ENCODE measurements around the gene RBMS1.

The RBMS1 gene

GRCh38 chr2:160469164-160469563 is 24.4 kb downstream of the RBMS1 start:
- no peak for DNase-seq (ENCODE audit: low spot score)
- in situ Hi-C loops (cut with MboI; ENCODE audit: low pct_unique_long_range_greater_than_20kb, low sequenced_read_pairs, unreplicated experiment): no loop called here
- no peak for TF ChIP-seq CTCF (IDR thresholded peaks at IDR 0.05; ENCODE audit: extremely low read depth, insufficient read depth, missing control alignments)

- in situ Hi-C loops (cut with MboI; ENCODE audit: low pct_unique_long_range_greater_than_20kb, low sequenced_read_pairs, unreplicated experiment): no loop called here
- TF ChIP-seq CTCF (IDR thresholded peaks at IDR 0.05; ENCODE audit: extremely low read depth, insufficient read depth, missing control alignments): no peak
- no peak for DNase-seq (ENCODE audit: low spot score)
Observed at GRCh38 chr2:160467086-160467485, 26.5 kb downstream of the RBMS1 start.

GRCh38 chr2:160465406-160465805 is 28.2 kb downstream of the RBMS1 start:
- no peak for DNase-seq (ENCODE audit: low spot score)
- TF ChIP-seq CTCF (IDR thresholded peaks at IDR 0.05; ENCODE audit: extremely low read depth, insufficient read depth, missing control alignments): no peak
- in situ Hi-C loops (cut with MboI; ENCODE audit: low pct_unique_long_range_greater_than_20kb, low sequenced_read_pairs, unreplicated experiment): no loop called here

- TF ChIP-seq CTCF (IDR thresholded peaks at IDR 0.05; ENCODE audit: extremely low read depth, insufficient read depth, missing control alignments): no peak
- no peak for DNase-seq (ENCODE audit: low spot score)
- in situ Hi-C loops (cut with MboI; ENCODE audit: low pct_unique_long_range_greater_than_20kb, low sequenced_read_pairs, unreplicated experiment): no loop called here
Observed at GRCh38 chr2:160465002-160465401, 28.6 kb downstream of the RBMS1 start.

- TF ChIP-seq CTCF (IDR thresholded peaks at IDR 0.05; ENCODE audit: extremely low read depth, insufficient read depth, missing control alignments): no peak
- in situ Hi-C loops (cut with MboI; ENCODE audit: low pct_unique_long_range_greater_than_20kb, low sequenced_read_pairs, unreplicated experiment): no loop called here
- no peak for DNase-seq (ENCODE audit: low spot score)
Observed at GRCh38 chr2:160464017-160464416, 29.6 kb downstream of the RBMS1 start.

- no peak for TF ChIP-seq CTCF (IDR thresholded peaks at IDR 0.05; ENCODE audit: extremely low read depth, insufficient read depth, missing control alignments)
- no peak for DNase-seq (ENCODE audit: low spot score)
- in situ Hi-C loops (cut with MboI; ENCODE audit: low pct_unique_long_range_greater_than_20kb, low sequenced_read_pairs, unreplicated experiment): no loop called here
Observed at GRCh38 chr2:160463245-160463644, 30.4 kb downstream of the RBMS1 start.

- DNase-seq (ENCODE audit: low spot score): no peak
- in situ Hi-C loops (cut with MboI; ENCODE audit: low pct_unique_long_range_greater_than_20kb, low sequenced_read_pairs, unreplicated experiment): no loop called here
- TF ChIP-seq CTCF (IDR thresholded peaks at IDR 0.05; ENCODE audit: extremely low read depth, insufficient read depth, missing control alignments): no peak
Observed at GRCh38 chr2:160460333-160460731, 33.3 kb downstream of the RBMS1 start.
